H1 (cell line): ENCODE measurements around the gene LARP4B. TPM values are rescaled to one million over a fixed set of nuclear protein-coding genes. Genes with fewer than 3 reads are reported as not detected.
A peak's percentile ranks its signal among the peaks of the same experiment; 100 is the strongest.

Source experiments
- CTCF ChIA-PET: fragments of 300-600 bp; sonication (Branson Sonifier 250); formaldehyde crosslinking; loops from one replicate; lab custom pipeline; 2021; ENCODE audit not compliant: partially characterized antibody; lab: Charles Lee
- POLR2A ChIA-PET: fragments of 300-600 bp; sonication (Branson Sonifier 250); formaldehyde crosslinking; loops from one replicate; lab custom pipeline; 2021; ENCODE audit warnings: inconsistent platforms; ENCODE audit not compliant: partially characterized antibody; lab: Charles Lee
- DNase-seq, 2 experiments: peaks; one replicate each; pipeline versions ENCODE4 v3.0.0 to v3.0.0-alpha.2; 2010 to 2022; ENCODE audit warnings: low spot score in 2 of 2, low read depth in 1 of 2, mixed read lengths in 1 of 2
- FAIRE-seq: peaks from 2 replicates; lab custom pipeline; 2011; peaks lifted over from hg19 to GRCh38; lab: Jason Lieb, UNC
- H2AFZ ChIP-seq: 2 replicates; pipeline ENCODE4 v1.8.1; 2012; ENCODE audit warnings: low read length, inconsistent platforms
- H2AK5ac ChIP-seq: 2 replicates; pipeline ENCODE4 v1.6.1; 2013; ENCODE audit warnings: low read depth, low read length
- H2BK120ac ChIP-seq: replicated peaks from 2 replicates; pipeline ENCODE3; 2013; ENCODE audit warnings: low read depth, low read length, inconsistent platforms
- H2BK12ac ChIP-seq: 2 replicates; pipeline ENCODE4 v1.6.1; 2013; ENCODE audit warnings: low read depth, low read length
- H2BK15ac ChIP-seq: 2 replicates; pipeline ENCODE4 v1.6.1; 2013; ENCODE audit warnings: low read length
- H2BK20ac ChIP-seq: 2 replicates; pipeline ENCODE4 v1.6.1; 2013; ENCODE audit warnings: low read length
- H2BK5ac ChIP-seq: 2 replicates; pipeline ENCODE4 v1.6.1; 2013; ENCODE audit warnings: low read depth, low read length
- H3K14ac ChIP-seq: 2 replicates; pipeline ENCODE4 v1.6.1; 2013; ENCODE audit warnings: inconsistent platforms; ENCODE audit not compliant: insufficient read length
- H3K18ac ChIP-seq: 2 replicates; pipeline ENCODE4 v1.6.1; 2013; ENCODE audit warnings: low read length; ENCODE audit errors: extremely low read depth
- H3K23ac ChIP-seq: 2 replicates; pipeline ENCODE4 v1.6.1; 2013; ENCODE audit warnings: inconsistent platforms; ENCODE audit not compliant: insufficient read length
- H3K23me2 ChIP-seq: 2 replicates; pipeline ENCODE4 v1.6.1; 2013; ENCODE audit warnings: low read depth, low read length
- H3K27ac ChIP-seq: 2 replicates; pipeline ENCODE4 v1.6.1; 2011; ENCODE audit warnings: low read depth, low read length, inconsistent platforms
- H3K27me3 ChIP-seq, 4 experiments: replicated peaks in 1 of 4; 1 replicate in 1 of 4; 2 replicates in 3 of 4; pipeline versions ENCODE4 v1.6.1 to v1.8.1; 2011 to 2013; ENCODE audit warnings: low read length in 3 of 4, mild to moderate bottlenecking in 3 of 4, inconsistent platforms in 2 of 4, mixed read lengths in 2 of 4, moderate library complexity in 1 of 4; ENCODE audit not compliant: control insufficient read depth in 3 of 4, insufficient read depth in 3 of 4; ENCODE audit errors: extremely low read depth in 1 of 4
- H3K36me3 ChIP-seq, 4 experiments: 2 replicates each; pipeline versions ENCODE4 v1.6.1 to v1.8.1; 2011 to 2013; ENCODE audit warnings: mild to moderate bottlenecking in 4 of 4, low read length in 3 of 4, moderate library complexity in 2 of 4, control low read depth in 1 of 4, inconsistent platforms in 1 of 4; ENCODE audit not compliant: insufficient read depth in 4 of 4, control insufficient read depth in 2 of 4
- H3K4ac ChIP-seq: replicated peaks from 2 replicates; pipeline ENCODE3; 2013; ENCODE audit warnings: low read length, low read depth, mixed read lengths, inconsistent platforms; ENCODE audit not compliant: insufficient read length
- H3K4me1 ChIP-seq, 4 experiments: replicated peaks in 1 of 4; 1 replicate in 1 of 4; 2 replicates in 3 of 4; pipeline versions ENCODE4 v1.6.1 to v1.8.1; 2011 to 2013; ENCODE audit warnings: low read length in 3 of 4, inconsistent platforms in 2 of 4, mixed read lengths in 1 of 4; ENCODE audit not compliant: insufficient read depth in 4 of 4, control insufficient read depth in 3 of 4
- H3K4me2 ChIP-seq, 2 experiments: 2 replicates each; pipeline versions ENCODE4 v1.6.1 to v1.8.1; 2011 to 2013; ENCODE audit warnings: low read depth in 2 of 2, low read length in 2 of 2, control low read depth in 1 of 2, inconsistent platforms in 1 of 2, mild to moderate bottlenecking in 1 of 2; ENCODE audit not compliant: insufficient read depth in 1 of 2
- H3K4me3 ChIP-seq, 4 experiments: fragments of 200-600, 300-600 bp in 1 of 4; sonication (generic), shearing (Covaris generic), sonication (Bioruptor Twin) in 1 of 4; 2 replicates each; pipeline versions ENCODE4 v1.5.1 to v1.8.1; 2011 to 2016; ENCODE audit warnings: low read length in 4 of 4, low read depth in 3 of 4, control low read depth in 2 of 4, inconsistent platforms in 2 of 4, mild to moderate bottlenecking in 2 of 4, mixed read lengths in 1 of 4, moderate library complexity in 1 of 4; ENCODE audit not compliant: insufficient read depth in 2 of 4; ENCODE audit errors: extremely low read depth in 1 of 4
- H3K56ac ChIP-seq: replicated peaks from 2 replicates; pipeline ENCODE3; 2013; ENCODE audit warnings: low read depth, mild to moderate bottlenecking, mixed read lengths, low read length, inconsistent platforms; ENCODE audit not compliant: insufficient read length
- H3K79me1 ChIP-seq: 2 replicates; pipeline ENCODE4 v1.6.1; 2013; ENCODE audit warnings: low read depth, low read length, control low read depth
- H3K79me2 ChIP-seq, 2 experiments: 2 replicates each; pipeline versions ENCODE4 v1.6.1 to v1.8.1; 2012 to 2013; ENCODE audit warnings: low read length in 2 of 2, mild to moderate bottlenecking in 2 of 2, inconsistent platforms in 1 of 2; ENCODE audit not compliant: insufficient read depth in 2 of 2, control insufficient read depth in 1 of 2
- H3K9ac ChIP-seq, 4 experiments: replicated peaks in 1 of 4; 1 replicate in 1 of 4; 2 replicates in 3 of 4; pipeline versions ENCODE4 v1.6.1 to v1.8.1; 2011 to 2013; ENCODE audit warnings: low read depth in 3 of 4, low read length in 3 of 4, control low read depth in 2 of 4, mild to moderate bottlenecking in 2 of 4, moderate library complexity in 2 of 4, inconsistent platforms in 1 of 4; ENCODE audit errors: extremely low read depth in 1 of 4
- H3K9me3 ChIP-seq, 2 experiments: 2 replicates each; pipeline versions ENCODE4 v1.6.1 to v1.8.1; 2012 to 2013; ENCODE audit warnings: mild to moderate bottlenecking in 2 of 2, moderate library complexity in 2 of 2, control low read depth in 1 of 2, inconsistent platforms in 1 of 2, low read depth in 1 of 2, low read length in 1 of 2, mixed read lengths in 1 of 2; ENCODE audit not compliant: insufficient read depth in 2 of 2
- H4K20me1 ChIP-seq, 2 experiments: replicated peaks in 1 of 2; 2 replicates each; pipeline versions ENCODE3 to v1.8.1; 2011 to 2013; ENCODE audit warnings: inconsistent platforms in 2 of 2, low read length in 2 of 2, mild to moderate bottlenecking in 1 of 2; ENCODE audit not compliant: insufficient read depth in 2 of 2, control insufficient read depth in 1 of 2
- H4K5ac ChIP-seq: 2 replicates; pipeline ENCODE4 v1.6.1; 2013; ENCODE audit warnings: low read length, low read depth, mixed read lengths, inconsistent platforms; ENCODE audit not compliant: insufficient read length
- H4K8ac ChIP-seq: 2 replicates; pipeline ENCODE4 v1.8.0; 2013; ENCODE audit warnings: mild to moderate bottlenecking, moderate library complexity, low read length, inconsistent platforms; ENCODE audit not compliant: insufficient read depth; ENCODE audit errors: extremely low read depth
- H4K91ac ChIP-seq: replicated peaks from 2 replicates; pipeline ENCODE3; 2013; ENCODE audit warnings: low read length, mixed read lengths, inconsistent platforms; ENCODE audit not compliant: insufficient read length
- CBX8 ChIP-seq: fragments of 300-800, 300-1000 bp; sonication (generic); IDR thresholded peaks from 2 replicates; pipeline ENCODE4 v1.7.1; 2016; ENCODE audit warnings: low read depth, low read length, borderline replicate concordance
- KDM1A ChIP-seq: fragments of 200-600, 300-600 bp; sonication (generic); IDR thresholded peaks from 2 replicates; pipeline ENCODE4 v1.7.1; 2016; ENCODE audit warnings: mild to moderate bottlenecking, low read length, borderline replicate concordance
- POLR2A ChIP-seq, 2 experiments: IDR thresholded peaks; 1 replicate in 1 of 2; 2 replicates in 1 of 2; pipeline ENCODE4 v1.6.1; 2011; ENCODE audit warnings: low read depth in 2 of 2, low read length in 2 of 2, mild to moderate bottlenecking in 2 of 2; ENCODE audit errors: control extremely low read depth in 1 of 2
- SP2 ChIP-seq: IDR thresholded peaks from 2 replicates; pipeline ENCODE4 v1.6.1; 2012; ENCODE audit warnings: mild to moderate bottlenecking, low read length, inconsistent platforms
- TBP ChIP-seq: IDR thresholded peaks from 2 replicates; pipeline ENCODE4 v1.6.1; 2011; ENCODE audit warnings: low read depth, low read length, improper control_type of control experiment
- WGBS, 2 experiments: shearing (Covaris generic) in 1 of 2; methylation state at CpG; one replicate each; pipeline versions ENCODE4 v1.1.6 to v1.1.7; 2013 to 2015; ENCODE audit warnings: low lambda C conversion rate in 2 of 2, mixed read lengths in 2 of 2, inconsistent platforms in 1 of 2, low coverage in 1 of 2, missing lambda C conversion rate in 1 of 2; ENCODE audit not compliant: insufficient replicate concordance in 2 of 2, insufficient coverage in 1 of 2, insufficient read length in 1 of 2; ENCODE audit errors: extremely low coverage in 1 of 2, missing lambda C conversion rate in 1 of 2; 5-methylcytosine and 5-hydroxymethylcytosine counted together
- polyA plus RNA-seq, 7 experiments: library from polyadenylated mRNA; depleted of rRNA in 3 of 7; stranded (reverse) in 5 of 7; unstranded in 2 of 7; fragments of >200 nt in 5 of 7; fragments of 200-250 nt in 2 of 7; gene quantifications; 1 replicate in 5 of 7; 2 replicates in 1 of 7; 4 replicates in 1 of 7; pipeline versions ENCODE4 v1.2.1 to v1.2.3, GENCODE V29; 2011 to 2013; ENCODE audit warnings: missing spikeins in 2 of 7, mixed read lengths in 2 of 7
- total RNA-seq: library from RNA; stranded (reverse); fragmentation: NEBNext Ultra II Directional; extraction: Animal tissue kit (Norgen Biotek cat#: 25700); gene quantifications from 2 replicates; pipeline ENCODE4 v1.2.1, GENCODE V29; 2021
- TF ChIP-seq, protein P1 (sequence below): IDR thresholded peaks from 2 replicates; pipeline ENCODE4 v1.6.1; 2012; ENCODE audit warnings: low read length, inconsistent platforms

LARP4B gene
- total and polyA plus RNA-seq, 2 of the 8 experiments (the other 6 are each of a cell fraction or from before 2014, with no cell fraction given): 20.1 to 78.6 TPM

DNA sequence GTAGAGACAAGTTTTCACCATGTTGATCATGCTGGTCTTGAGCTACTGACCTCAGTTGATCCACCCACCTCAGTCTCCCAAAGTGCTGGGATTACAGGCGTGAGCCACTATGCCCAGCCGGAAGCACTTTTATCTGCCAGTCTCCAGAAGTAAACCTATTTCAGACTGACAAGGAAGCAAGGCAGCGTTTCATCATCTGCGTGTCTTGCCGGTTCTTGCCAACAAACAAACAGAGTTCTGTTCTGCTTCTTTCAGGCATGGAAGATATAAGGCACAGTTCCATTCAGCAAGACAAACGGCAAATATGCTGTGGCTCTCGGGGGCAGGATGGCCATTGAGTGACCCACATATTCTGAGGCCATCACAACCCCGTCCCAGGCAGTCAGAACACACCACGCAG lies 15.5 kb upstream of the LARP4B start:
- Histone ChIP-seq H4K91ac (no peak overlapping the region), H3K14ac (no peak overlapping the region), H4K5ac (no peak overlapping the region), H2BK120ac (no peak overlapping the region), H3K9ac (no peak overlapping the region), H3K4ac (no peak overlapping the region), H3K27me3 (no peaks in the 10 kb centered on the region), H2AFZ (no peak overlapping the region), H3K36me3 (no peaks in the 10 kb centered on the region), H3K23ac (no peak overlapping the region), H4K20me1 (peaks cover 0 to 1% of the 10 kb centered on the region in 2 experiments), H3K4me2 (no peak overlapping the region), H3K9me3 (no peaks in the 10 kb centered on the region), H4K8ac (no peak overlapping the region), H2BK5ac (no peak overlapping the region), H2BK12ac (no peak overlapping the region), H3K56ac (no peak overlapping the region), H3K23me2 (no peaks in the 10 kb centered on the region), H3K79me1 (no peaks in the 10 kb centered on the region), H3K79me2 (no peaks in the 10 kb centered on the region), H2AK5ac (peak overlapping the region; percentile 24; the same call in 1 of the 2 replicates), H3K18ac (no peak overlapping the region), H3K4me1 (peaks cover 0 to 4% (median 0%) of the 10 kb centered on the region in 4 experiments; a peak in 1 of 7 replicates), H2BK20ac (no peak overlapping the region), H3K4me3 (no peak overlapping the region), H2BK15ac (no peak overlapping the region), H3K27ac (no peak overlapping the region)
- POLR2A ChIA-PET: no interaction called here
- WGBS, 2 experiments: 96% methylated on average over 9 of the region's 9 CpGs; no CpG with 5 or more reads in 1 of the 2 experiments
- FAIRE-seq (no peak), DNase-seq (no peak)
- TF ChIP-seq SP2: no peak
- TF ChIP-seq TBP: no peak
- no peak for TF ChIP-seq KDM1A
- TF ChIP-seq, protein P1, sequence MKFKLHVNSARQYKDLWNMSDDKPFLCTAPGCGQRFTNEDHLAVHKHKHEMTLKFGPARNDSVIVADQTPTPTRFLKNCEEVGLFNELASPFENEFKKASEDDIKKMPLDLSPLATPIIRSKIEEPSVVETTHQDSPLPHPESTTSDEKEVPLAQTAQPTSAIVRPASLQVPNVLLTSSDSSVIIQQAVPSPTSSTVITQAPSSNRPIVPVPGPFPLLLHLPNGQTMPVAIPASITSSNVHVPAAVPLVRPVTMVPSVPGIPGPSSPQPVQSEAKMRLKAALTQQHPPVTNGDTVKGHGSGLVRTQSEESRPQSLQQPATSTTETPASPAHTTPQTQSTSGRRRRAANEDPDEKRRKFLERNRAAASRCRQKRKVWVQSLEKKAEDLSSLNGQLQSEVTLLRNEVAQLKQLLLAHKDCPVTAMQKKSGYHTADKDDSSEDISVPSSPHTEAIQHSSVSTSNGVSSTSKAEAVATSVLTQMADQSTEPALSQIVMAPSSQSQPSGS: no peak
- TF ChIP-seq CBX8: no peak
- no peak for TF ChIP-seq POLR2A (IDR thresholded peaks at IDR 0.05; ENCODE audit: control extremely low read depth in 1 of 2, low read depth in 2 of 2, low read length in 2 of 2)
- CTCF ChIA-PET: no interaction called here
